GM12864 (cell line): ENCODE measurements around the gene BRD1.

ENCODE experiments used
- DNase-seq: peaks from one replicate; pipeline ENCODE4 v3.0.0-alpha.2; 2011; ENCODE audit warnings: low read depth
- H3K4me3 ChIP-seq: 2 replicates; pipeline ENCODE4 v1.5.1; 2011; ENCODE audit warnings: mild to moderate bottlenecking, low read depth, low read length, control low read depth
- CTCF ChIP-seq: IDR thresholded peaks from 2 replicates; pipeline ENCODE4 v1.5.1; 2011; ENCODE audit warnings: low read depth, mild to moderate bottlenecking, moderate library complexity, low read length, control low read depth, inconsistent platforms; ENCODE audit errors: missing control alignments

The BRD1 gene

GRCh38 chr22:49829044-49829853 lies 1.6 kb upstream of the BRD1 start:
- DNase-seq = no peak
- peak overlapping the region; percentile 10; the same call in 1 of the 2 replicates for H3K4me3 ChIP-seq
- no peak for TF ChIP-seq CTCF

GRCh38 chr22:49828599-49828965 lies 909 bp upstream of the BRD1 start:
- H3K4me3 ChIP-seq = no peak overlapping the region
- TF ChIP-seq CTCF = no peak
- no peak for DNase-seq

GRCh38 chr22:49827271-49827852 lies 311 bp downstream of the BRD1 start:
- no peak for TF ChIP-seq CTCF
- H3K4me3 ChIP-seq = peak overlapping the region; percentile 93
- no peak for DNase-seq

GRCh38 chr22:49826603-49827270 lies 936 bp downstream of the BRD1 start:
- DNase-seq = no peak
- no peak for TF ChIP-seq CTCF
- H3K4me3 ChIP-seq = peak overlapping the region; percentile 93

- no peak for TF ChIP-seq CTCF
- no peak for DNase-seq
- peak overlapping the region; percentile 93 for H3K4me3 ChIP-seq
These were observed 1.6 kb downstream of the BRD1 start for GRCh38 chr22:49825944-49826602.

GRCh38 chr22:49825436-49825835 lies 2.2 kb downstream of the BRD1 start:
- TF ChIP-seq CTCF = no peak
- H3K4me3 ChIP-seq = peak overlapping the region; percentile 93
- no peak for DNase-seq
